WTC11 (cell line): ENCODE measurements around the gene OMG. TPM values are rescaled to one million over a fixed set of nuclear protein-coding genes. Genes with fewer than 3 reads are reported as not detected.
"Not testable (repeated sequence)": the region's sequence is repeated elsewhere in the genome, so short reads cannot be mapped to it uniquely, and the experiment has no call there.

Source experiments
- ATAC-seq: fragments of 200-7000 bp; cut with Tn5 transposase; 2 replicates; pipeline ENCODE4 v1.10.0; 2021; ENCODE audit warnings: mild to moderate bottlenecking, moderate library complexity
- CTCF ChIA-PET: fragments of 300-600 bp; sonication (Branson Sonifier 250); formaldehyde crosslinking; loops from one replicate; lab custom pipeline; 2021; ENCODE audit warnings: antibody characterized with exemption; lab: Charles Lee
- POLR2A ChIA-PET: fragments of 350-600 bp; sonication (Branson Sonifier 250); formaldehyde crosslinking; loops from one replicate; lab custom pipeline; 2021; ENCODE audit warnings: antibody characterized with exemption; lab: Charles Lee
- DNase-seq: peaks from one replicate; pipeline ENCODE4 v3.0.0; 2021; ENCODE audit warnings: low spot score
- H3K27ac Mint-ChIP-seq: 2 replicates; pipeline ENCODE4 v1.8.0; 2021; ENCODE audit warnings: mixed read lengths
- H3K27me3 Mint-ChIP-seq: 2 replicates; pipeline ENCODE4 v1.8.0; 2021; ENCODE audit warnings: low read depth, mild to moderate bottlenecking, moderate library complexity, mixed read lengths
- H3K36me3 Mint-ChIP-seq: 2 replicates; pipeline ENCODE4 v1.8.0; 2021; ENCODE audit warnings: mixed read lengths
- H3K4me1 Mint-ChIP-seq: 2 replicates; pipeline ENCODE4 v1.8.0; 2022; ENCODE audit warnings: mixed read lengths
- H3K4me3 Mint-ChIP-seq: 2 replicates; pipeline ENCODE4 v1.8.0; 2021; ENCODE audit warnings: mild to moderate bottlenecking, moderate library complexity, mixed read lengths
- H3K9me3 Mint-ChIP-seq: 2 replicates; pipeline ENCODE4 v1.8.0; 2021; ENCODE audit warnings: mixed read lengths
- ATF3 ChIP-seq: sonication (generic); formaldehyde crosslinking; conservative IDR thresholded peaks from 2 replicates; pipeline ENCODE4 v1.8.1; 2022; ENCODE audit warnings: mild to moderate bottlenecking, missing genetic modification reagents
- CREM ChIP-seq: sonication (generic); formaldehyde crosslinking; IDR thresholded peaks from 2 replicates; pipeline ENCODE4 v1.8.1; 2022; ENCODE audit warnings: mild to moderate bottlenecking, missing genetic modification reagents, moderate library complexity
- CTCF ChIP-seq: fragments of 200-600 bp; IDR thresholded peaks from 2 replicates; pipeline ENCODE4 v1.8.0; 2022; ENCODE audit warnings: antibody characterized with exemption
- E2F4 ChIP-seq: sonication (generic); formaldehyde crosslinking; IDR thresholded peaks from 2 replicates; pipeline ENCODE4 v1.8.1; 2022; ENCODE audit warnings: low read depth, mild to moderate bottlenecking, moderate library complexity, missing genetic modification reagents, borderline replicate concordance
- ETV6 ChIP-seq: sonication (generic); formaldehyde crosslinking; IDR thresholded peaks from 2 replicates; pipeline ENCODE4 v1.8.1; 2022; ENCODE audit warnings: mild to moderate bottlenecking, missing genetic modification reagents
- FOXP1 ChIP-seq: sonication (generic); formaldehyde crosslinking; IDR thresholded peaks from 2 replicates; pipeline ENCODE4 v1.8.0; 2022; ENCODE audit warnings: missing genetic modification reagents, mild to moderate bottlenecking, moderate library complexity, borderline replicate concordance
- GABPB1 ChIP-seq: sonication (generic); formaldehyde crosslinking; IDR thresholded peaks from 2 replicates; pipeline ENCODE4 v1.8.1; 2023; ENCODE audit warnings: mild to moderate bottlenecking, missing genetic modification reagents
- GRHL2 ChIP-seq: fragments of 250-450 bp; sonication (Bioruptor Pico); IDR thresholded peaks from 2 replicates; pipeline ENCODE4 v1.8.0; 2022; ENCODE audit warnings: mild to moderate bottlenecking, moderate library complexity; ENCODE audit not compliant: insufficient replicate concordance, severe bottlenecking
- HMGXB4 ChIP-seq: sonication (generic); formaldehyde crosslinking; IDR thresholded peaks from 2 replicates; pipeline ENCODE4 v1.8.1; 2023; ENCODE audit warnings: mild to moderate bottlenecking, moderate library complexity, missing genetic modification reagents
- NR3C1 ChIP-seq: sonication (generic); formaldehyde crosslinking; conservative IDR thresholded peaks from 2 replicates; pipeline ENCODE4 v1.8.1; 2023; ENCODE audit warnings: low read depth, mild to moderate bottlenecking, missing genetic modification reagents
- RORB ChIP-seq: fragments of 250-450 bp; sonication (Bioruptor Pico); IDR thresholded peaks from 2 replicates; pipeline ENCODE4 v1.9.0; 2021; ENCODE audit warnings: mild to moderate bottlenecking
- SMAD4 ChIP-seq: sonication (generic); formaldehyde crosslinking; IDR thresholded peaks from 2 replicates; pipeline ENCODE4 v1.8.0; 2022; ENCODE audit warnings: mild to moderate bottlenecking, missing genetic modification reagents
- TCF7 ChIP-seq: sonication (generic); formaldehyde crosslinking; IDR thresholded peaks from 2 replicates; pipeline ENCODE4 v1.8.0; 2022; ENCODE audit warnings: mild to moderate bottlenecking, low read depth, missing genetic modification reagents, moderate library complexity
- TP53 ChIP-seq: sonication (generic); formaldehyde crosslinking; IDR thresholded peaks from 2 replicates; pipeline ENCODE4 v1.8.1; 2023; ENCODE audit warnings: mild to moderate bottlenecking, missing genetic modification reagents
- total RNA-seq: library from RNA; stranded (reverse); gene quantifications from 3 replicates; pipeline ENCODE4 v1.2.3, GENCODE V29; 2021
- TF ChIP-seq, protein P1 (sequence below): sonication (generic); formaldehyde crosslinking; IDR thresholded peaks from 2 replicates; pipeline ENCODE4 v1.8.0; 2022; ENCODE audit warnings: mild to moderate bottlenecking, missing genetic modification reagents
- TF ChIP-seq, protein P2 (sequence below): sonication (generic); formaldehyde crosslinking; IDR thresholded peaks from 2 replicates; pipeline ENCODE4 v1.8.0; 2023; ENCODE audit warnings: missing genetic modification reagents, mild to moderate bottlenecking, borderline replicate concordance
- TF ChIP-seq, protein P3 (sequence below): fragments of 250-450 bp; sonication (Bioruptor Pico); IDR thresholded peaks from 2 replicates; pipeline ENCODE4 v1.9.0; 2021; ENCODE audit warnings: mild to moderate bottlenecking

OMG gene
- total RNA-seq, 1 experiment from 2014 or later, result not detected

DNA sequence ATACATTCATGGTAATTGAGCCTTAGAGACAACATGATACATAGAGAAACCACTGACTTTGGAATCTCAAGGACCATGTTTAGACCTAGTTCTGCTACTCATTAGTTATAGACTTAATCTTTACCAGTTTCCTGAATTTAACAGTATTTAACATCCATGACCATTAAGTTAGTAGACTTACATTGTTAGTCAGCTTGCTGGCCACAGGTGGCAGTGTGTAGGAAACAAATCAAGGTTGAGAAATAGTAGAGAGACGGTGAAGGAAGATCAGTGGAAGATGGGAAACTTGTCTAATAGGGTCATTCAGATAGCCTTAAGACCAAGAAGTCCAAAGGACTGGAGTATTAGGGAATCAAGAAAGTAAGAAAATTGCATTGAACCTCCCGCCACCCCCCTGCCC, 31.0 kb downstream of the OMG start:
- Mint-ChIP-seq H3K36me3 (peaks cover 9% of the 10 kb centered on the region), H3K27ac (peak overlapping the region; percentile 1; the same call in 1 of the 2 replicates), H3K27me3 (no peaks in the 10 kb centered on the region), H3K9me3 (no peaks in the 10 kb centered on the region), H3K4me1 (peaks cover 11% of the 10 kb centered on the region), H3K4me3 (no peak overlapping the region)
- ATAC-seq (no peak), DNase-seq (no peak)
- CTCF ChIA-PET, result interaction anchor here (0.6 to 1.9 kb wide), 7 partner anchors 14 to 66 kb away, joined by 3 to 7 read pairs (median 3); no protein-coding TSS in a partner anchor
- 0 out of 2 replicates have a peak, but pooled peaks have one; percentile 23 for TF ChIP-seq CTCF
- TF ChIP-seq ETV6 (CRISPR knock-in tag), result no peak
- no peak for TF ChIP-seq FOXP1 (CRISPR knock-in tag)
- POLR2A ChIA-PET, result no interaction called here

- H3K9me3 Mint-ChIP-seq, POLR2A ChIA-PET, H3K4me3 Mint-ChIP-seq, H3K27ac Mint-ChIP-seq, ATAC-seq, H3K4me1 Mint-ChIP-seq, CTCF ChIA-PET, H3K27me3 Mint-ChIP-seq, DNase-seq, H3K36me3 Mint-ChIP-seq: not testable (repeated sequence)
Observed at GRCh38 chr17:31262923-31263322, 34.1 kb downstream of the OMG start.

GRCh38 chr17:31261601-31262000, 35.4 kb downstream of the OMG start:
- Mint-ChIP-seq H3K27me3 (no peaks in the 10 kb centered on the region), H3K36me3 (peaks cover 6% of the 10 kb centered on the region; the same call in 1 of the 2 replicates), H3K4me1 (no peaks in the 10 kb centered on the region), H3K4me3 (no peak overlapping the region), H3K27ac (no peak overlapping the region), H3K9me3 (no peaks in the 10 kb centered on the region)
- ChIA-PET CTCF (no interaction called here), POLR2A (no interaction called here)
- DNase-seq, result no peak
- ATAC-seq, result no peak
- TF ChIP-seq, protein P1, sequence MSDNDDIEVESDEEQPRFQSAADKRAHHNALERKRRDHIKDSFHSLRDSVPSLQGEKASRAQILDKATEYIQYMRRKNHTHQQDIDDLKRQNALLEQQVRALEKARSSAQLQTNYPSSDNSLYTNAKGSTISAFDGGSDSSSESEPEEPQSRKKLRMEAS (CRISPR knock-in tag), result no peak
- TF ChIP-seq, protein P2, sequence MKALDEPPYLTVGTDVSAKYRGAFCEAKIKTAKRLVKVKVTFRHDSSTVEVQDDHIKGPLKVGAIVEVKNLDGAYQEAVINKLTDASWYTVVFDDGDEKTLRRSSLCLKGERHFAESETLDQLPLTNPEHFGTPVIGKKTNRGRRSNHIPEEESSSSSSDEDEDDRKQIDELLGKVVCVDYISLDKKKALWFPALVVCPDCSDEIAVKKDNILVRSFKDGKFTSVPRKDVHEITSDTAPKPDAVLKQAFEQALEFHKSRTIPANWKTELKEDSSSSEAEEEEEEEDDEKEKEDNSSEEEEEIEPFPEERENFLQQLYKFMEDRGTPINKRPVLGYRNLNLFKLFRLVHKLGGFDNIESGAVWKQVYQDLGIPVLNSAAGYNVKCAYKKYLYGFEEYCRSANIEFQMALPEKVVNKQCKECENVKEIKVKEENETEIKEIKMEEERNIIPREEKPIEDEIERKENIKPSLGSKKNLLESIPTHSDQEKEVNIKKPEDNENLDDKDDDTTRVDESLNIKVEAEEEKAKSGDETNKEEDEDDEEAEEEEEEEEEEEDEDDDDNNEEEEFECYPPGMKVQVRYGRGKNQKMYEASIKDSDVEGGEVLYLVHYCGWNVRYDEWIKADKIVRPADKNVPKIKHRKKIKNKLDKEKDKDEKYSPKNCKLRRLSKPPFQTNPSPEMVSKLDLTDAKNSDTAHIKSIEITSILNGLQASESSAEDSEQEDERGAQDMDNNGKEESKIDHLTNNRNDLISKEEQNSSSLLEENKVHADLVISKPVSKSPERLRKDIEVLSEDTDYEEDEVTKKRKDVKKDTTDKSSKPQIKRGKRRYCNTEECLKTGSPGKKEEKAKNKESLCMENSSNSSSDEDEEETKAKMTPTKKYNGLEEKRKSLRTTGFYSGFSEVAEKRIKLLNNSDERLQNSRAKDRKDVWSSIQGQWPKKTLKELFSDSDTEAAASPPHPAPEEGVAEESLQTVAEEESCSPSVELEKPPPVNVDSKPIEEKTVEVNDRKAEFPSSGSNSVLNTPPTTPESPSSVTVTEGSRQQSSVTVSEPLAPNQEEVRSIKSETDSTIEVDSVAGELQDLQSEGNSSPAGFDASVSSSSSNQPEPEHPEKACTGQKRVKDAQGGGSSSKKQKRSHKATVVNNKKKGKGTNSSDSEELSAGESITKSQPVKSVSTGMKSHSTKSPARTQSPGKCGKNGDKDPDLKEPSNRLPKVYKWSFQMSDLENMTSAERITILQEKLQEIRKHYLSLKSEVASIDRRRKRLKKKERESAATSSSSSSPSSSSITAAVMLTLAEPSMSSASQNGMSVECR (CRISPR knock-in tag), result no peak
- no peak for TF ChIP-seq TCF7 (CRISPR knock-in tag)

GRCh38 chr17:31260151-31260550, 36.9 kb downstream of the OMG start:
- ATAC-seq (no peak), DNase-seq (no peak)
- H3K9me3 Mint-ChIP-seq, result no peaks in the 10 kb centered on the region
- H3K4me3 Mint-ChIP-seq, result no peak overlapping the region
- H3K27me3 Mint-ChIP-seq, result no peaks in the 10 kb centered on the region
- H3K4me1 Mint-ChIP-seq, result no peaks in the 10 kb centered on the region
- H3K36me3 Mint-ChIP-seq, result peaks cover 4% of the 10 kb centered on the region; the same call in 1 of the 2 replicates
- H3K27ac Mint-ChIP-seq, result no peak overlapping the region
- CTCF ChIA-PET, result no interaction called here
- POLR2A ChIA-PET, result no interaction called here
- TF ChIP-seq GABPB1 (CRISPR knock-in tag), result no peak
- TF ChIP-seq SMAD4 (CRISPR knock-in tag), result no peak
- TF ChIP-seq NR3C1 (CRISPR knock-in tag), result no peak
- TF ChIP-seq RORB (CRISPR knock-in tag), result no peak
- TF ChIP-seq HMGXB4 (CRISPR knock-in tag), result no peak
- TF ChIP-seq CREM (CRISPR knock-in tag), result no peak
- no peak for TF ChIP-seq GRHL2 (CRISPR knock-in tag)
- no peak for TF ChIP-seq ATF3
- TF ChIP-seq, protein P3, sequence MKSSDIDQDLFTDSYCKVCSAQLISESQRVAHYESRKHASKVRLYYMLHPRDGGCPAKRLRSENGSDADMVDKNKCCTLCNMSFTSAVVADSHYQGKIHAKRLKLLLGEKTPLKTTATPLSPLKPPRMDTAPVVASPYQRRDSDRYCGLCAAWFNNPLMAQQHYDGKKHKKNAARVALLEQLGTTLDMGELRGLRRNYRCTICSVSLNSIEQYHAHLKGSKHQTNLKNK (CRISPR knock-in tag), result no peak
- TF ChIP-seq E2F4, result no peak
- TF ChIP-seq TP53 (CRISPR knock-in tag), result no peak
